HepG2 (cell line): ENCODE measurements around the gene ABCG5. TPM values are rescaled to one million over a fixed set of nuclear protein-coding genes. Genes with fewer than 3 reads are reported as not detected.

ENCODE experiments used
- ATAC-seq: fragments of 200-7000 bp; cut with Tn5 transposase; 3 replicates; pipeline ENCODE4 v1.9.1; 2020; ENCODE audit warnings: mild to moderate bottlenecking, moderate library complexity
- BruUV-seq: library from RNA; stranded (reverse); fragments of 400-500 nt; replicated peaks from 2 replicates; lab custom pipeline; 2021; lab: Mats Ljungman, UMichigan
- CTCF ChIA-PET: fragments of 300-600 bp; formaldehyde crosslinking; extraction: SDS; loops from one replicate; lab custom pipeline; 2021; ENCODE audit warnings: low total read pairs, inconsistent platforms, low intra/inter-chr PET ratio; lab: Yijun Ruan, JAX
- POLR2A ChIA-PET: fragments of 350-600 bp; sonication (Branson Sonifier 250); formaldehyde crosslinking; loops from one replicate; lab custom pipeline; 2020; ENCODE audit warnings: antibody characterized with exemption, inconsistent platforms; lab: Yijun Ruan, JAX
- DNase-seq: peaks from one replicate; pipeline ENCODE4 v3.0.0-alpha.2; 2015; ENCODE audit warnings: low spot score
- FAIRE-seq: peaks from 3 replicates; lab custom pipeline; 2011; peaks lifted over from hg19 to GRCh38; lab: Jason Lieb, UNC
- H2AFZ ChIP-seq: one replicate; pipeline ENCODE4 v1.6.1; 2011; ENCODE audit warnings: low read length, inconsistent platforms
- H3K27ac ChIP-seq: fragments of 300-600 bp; 3 replicates; pipeline ENCODE4 v1.8.0; 2011; ENCODE audit warnings: mixed run types, mild to moderate bottlenecking, mixed read lengths, low read length, inconsistent platforms; ENCODE audit not compliant: insufficient read depth; ENCODE audit errors: extremely low read length
- H3K27me3 ChIP-seq, 2 experiments: fragments of 200-600 bp in 1 of 2; 2 replicates in 1 of 2; 3 replicates in 1 of 2; pipeline versions ENCODE4 v1.6.0 to v1.8.0; 2011; ENCODE audit warnings: low read length in 2 of 2, mild to moderate bottlenecking in 2 of 2, moderate library complexity in 2 of 2, inconsistent platforms in 1 of 2; ENCODE audit not compliant: insufficient read depth in 2 of 2, control insufficient read depth in 1 of 2
- H3K36me3 ChIP-seq, 2 experiments: fragments of 200-600 bp in 1 of 2; replicated peaks in 1 of 2; 2 replicates in 1 of 2; 3 replicates in 1 of 2; pipeline versions ENCODE4 v1.5.1 to v1.8.0; 2011; ENCODE audit warnings: low read length in 2 of 2, inconsistent platforms in 1 of 2; ENCODE audit not compliant: insufficient read depth in 2 of 2, control insufficient read depth in 1 of 2
- H3K4me1 ChIP-seq: 2 replicates; pipeline ENCODE4 v1.5.1; 2012; ENCODE audit warnings: low read length, inconsistent platforms; ENCODE audit not compliant: insufficient read depth
- H3K4me2 ChIP-seq: 2 replicates; pipeline ENCODE4 v1.6.0; 2011; ENCODE audit warnings: low read depth, low read length, inconsistent platforms
- H3K4me3 ChIP-seq, 3 experiments: fragments of 200-600 bp in 1 of 3; sonication (generic), shearing (Covaris generic) in 1 of 3; replicated peaks in 1 of 3; 2 replicates each; pipeline ENCODE4 v1.5.1; 2011 to 2016; ENCODE audit warnings: low read length in 3 of 3, inconsistent platforms in 2 of 3, low read depth in 2 of 3, mild to moderate bottlenecking in 2 of 3, control low read depth in 1 of 3, mixed read lengths in 1 of 3; ENCODE audit not compliant: insufficient read depth in 1 of 3
- H3K79me2 ChIP-seq: one replicate; pipeline ENCODE4 v1.6.1; 2011; ENCODE audit warnings: low read length, inconsistent platforms; ENCODE audit not compliant: insufficient read depth
- H3K9ac ChIP-seq: 2 replicates; pipeline ENCODE4 v1.6.0; 2011; ENCODE audit warnings: mild to moderate bottlenecking, low read depth, low read length, inconsistent platforms; ENCODE audit not compliant: insufficient read depth
- H3K9me3 ChIP-seq: 2 replicates; pipeline ENCODE4 v1.5.1; 2012; ENCODE audit warnings: mild to moderate bottlenecking, low read length
- H4K20me1 ChIP-seq: 2 replicates; pipeline ENCODE4 v1.6.0; 2011; ENCODE audit warnings: inconsistent platforms, mild to moderate bottlenecking, low read length, moderate library complexity; ENCODE audit not compliant: insufficient read depth
- ETS1 ChIP-seq: sonication (generic); formaldehyde crosslinking; IDR thresholded peaks from 2 replicates; pipeline ENCODE4 v1.4.0; 2020; ENCODE audit warnings: missing genetic modification reagents
- FOXK1 ChIP-seq: sonication (generic); formaldehyde crosslinking; IDR thresholded peaks from 2 replicates; pipeline ENCODE4 v1.4.0; 2020; ENCODE audit warnings: low read depth, missing genetic modification reagents, borderline replicate concordance
- KLF11 ChIP-seq: IDR thresholded peaks from 2 replicates; pipeline ENCODE4 v1.6.1; 2016; ENCODE audit warnings: missing compliant biosample characterization
- NFE2L2 ChIP-seq: fragments of 150-350 bp; IDR thresholded peaks from 2 replicates; pipeline ENCODE4 v1.6.1; 2014; ENCODE audit warnings: low read length
- NFRKB ChIP-seq: fragments of 450-650 bp; IDR thresholded peaks from 2 replicates; pipeline ENCODE4 v1.6.1; 2017
- POLR2AphosphoS2 ChIP-seq: IDR thresholded peaks from 2 replicates; pipeline ENCODE4 v1.6.1; 2011; ENCODE audit warnings: low read depth, low read length, improper control_type of control experiment
- PTBP1 ChIP-seq: fragments of 200-400 bp; formaldehyde crosslinking; IDR thresholded peaks from 2 replicates; pipeline ENCODE4 v1.6.1; 2018; ENCODE audit warnings: low read length, low read depth; ENCODE audit not compliant: poor library complexity, severe bottlenecking
- RBM22 ChIP-seq: fragments of 200-400 bp; formaldehyde crosslinking; optimal IDR thresholded peaks from 2 replicates; pipeline ENCODE3; 2017; ENCODE audit warnings: mild to moderate bottlenecking, low read length, moderate library complexity
- SMAD3 ChIP-seq: sonication (generic); formaldehyde crosslinking; IDR thresholded peaks from 2 replicates; pipeline ENCODE4 v1.4.0; 2020; ENCODE audit warnings: missing genetic modification reagents
- ZBTB3 ChIP-seq: sonication (generic); formaldehyde crosslinking; IDR thresholded peaks from 2 replicates; pipeline ENCODE4 v1.4.0; 2020; ENCODE audit warnings: low read depth, mild to moderate bottlenecking, moderate library complexity, missing genetic modification reagents, borderline replicate concordance
- ZBTB49 ChIP-seq: sonication (generic); formaldehyde crosslinking; IDR thresholded peaks from 2 replicates; pipeline ENCODE4 v1.4.0; 2020; ENCODE audit warnings: missing genetic modification reagents, borderline replicate concordance
- ZNF256 ChIP-seq: sonication (generic); formaldehyde crosslinking; conservative IDR thresholded peaks from 2 replicates; pipeline ENCODE4 v1.4.0; 2020; ENCODE audit warnings: missing genetic modification reagents
- ZNF530 ChIP-seq: sonication (generic); formaldehyde crosslinking; IDR thresholded peaks from 2 replicates; pipeline ENCODE4 v1.5.0; 2020; ENCODE audit warnings: low read depth, mild to moderate bottlenecking, missing genetic modification reagents
- ZNF850 ChIP-seq: sonication (generic); formaldehyde crosslinking; conservative IDR thresholded peaks from 2 replicates; pipeline ENCODE4 v1.9.0; 2021; ENCODE audit warnings: mild to moderate bottlenecking, missing genetic modification reagents
- ZSCAN5A ChIP-seq: sonication (generic); formaldehyde crosslinking; IDR thresholded peaks from 2 replicates; pipeline ENCODE4 v1.8.0; 2022; ENCODE audit warnings: mild to moderate bottlenecking, missing genetic modification reagents, borderline replicate concordance
- WGBS: methylation state at CpG from one replicate; pipeline ENCODE4 v1.1.6; 2017; ENCODE audit warnings: low lambda C conversion rate; 5-methylcytosine and 5-hydroxymethylcytosine counted together
- in situ Hi-C: cut with HindIII; loops from 2 replicates; pipeline ENCODE4 v1.10.0; 2017; ENCODE audit warnings: low pct_unique_long_range_greater_than_20kb; ENCODE audit not compliant: extremely low pct_ligation_motif_present
- intact Hi-C: fragments of 100-400 bp; cut with micrococcal nuclease; formaldehyde crosslinking; loops from one replicate; pipeline ENCODE4 v1.10.0; 2022; ENCODE audit not compliant: unreplicated experiment
- polyA plus RNA-seq, 8 experiments: library from polyadenylated mRNA; depleted of rRNA in 3 of 8; stranded (reverse) in 7 of 8; unstranded in 1 of 8; fragments of >200 nt; fragmentation: Illumina TruSeq in 4 of 8; extraction: Trizol in 4 of 8; gene quantifications; 2 replicates each; pipeline versions ENCODE4 v1.2.1 to v1.2.3, GENCODE V29; 2011 to 2016; ENCODE audit warnings: low read depth in 4 of 8, missing spikeins in 1 of 8, mixed read lengths in 1 of 8; ENCODE audit not compliant: insufficient read depth in 1 of 8
- total RNA-seq, 5 experiments: library from RNA; depleted of rRNA; stranded (reverse); fragments of >200 nt; fragmentation: Illumina TruSeq; extraction: Trizol; gene quantifications; 2 replicates each; pipeline ENCODE4 v1.2.3, GENCODE V29; 2016; ENCODE audit warnings: low read depth in 1 of 5

Gene ABCG5
- total and polyA plus RNA-seq, 2 of the 13 experiments (the other 11 are each of a cell fraction or from before 2014, with no cell fraction given) = 15.1 to 39.0 TPM

DNA sequence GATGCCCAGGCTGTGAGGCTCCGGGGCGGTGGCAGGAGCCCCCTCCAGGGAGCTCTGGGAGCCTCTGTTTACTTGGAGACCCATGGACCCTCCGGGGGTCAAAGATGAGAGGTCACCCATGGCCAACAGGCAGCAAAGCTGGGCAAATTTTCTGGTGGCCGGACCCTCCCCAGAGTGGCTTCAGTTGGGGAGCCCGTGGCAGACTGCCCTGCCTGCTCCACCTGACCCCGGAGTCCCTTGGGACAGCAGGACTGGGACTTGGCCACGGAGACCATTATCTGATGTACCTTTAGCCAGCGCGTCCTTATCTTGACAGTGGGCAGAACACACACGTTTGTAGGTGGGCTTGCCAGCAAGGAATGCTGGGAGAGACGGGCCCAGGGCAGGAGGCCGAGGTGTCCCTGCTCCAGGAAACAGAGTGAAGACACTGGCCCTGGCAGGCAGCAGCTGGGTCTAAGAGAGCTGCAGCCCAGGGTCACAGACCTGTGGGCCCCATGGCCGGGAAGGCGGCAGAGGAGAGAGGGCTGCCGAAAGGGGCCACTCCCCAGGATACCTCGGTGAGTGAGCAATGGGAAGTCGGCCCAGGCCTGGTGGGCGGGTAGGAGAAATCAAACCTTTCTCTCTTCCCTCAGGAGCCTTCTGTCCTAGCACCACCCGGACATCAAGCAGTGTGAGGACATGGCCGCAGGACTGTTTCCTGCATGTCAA lies at the start of gene ABCG5, which contains the start of gene ABCG8 (continued):
- TF ChIP-seq ZBTB49 (CRISPR knock-in tag) (no peak), ZNF256 (CRISPR knock-in tag) (peak; percentile 83; the same call in 1 of the 2 replicates), NFRKB (no peak)

GRCh38 chr2:43887176-43887575 lies 48.5 kb upstream of the ABCG5 start:
- BruUV-seq = no TSS peak
- ChIA-PET CTCF (no interaction called here), POLR2A (no interaction called here)
- FAIRE-seq (no peak), DNase-seq (no peak), ATAC-seq (no peak)
- Histone ChIP-seq H3K36me3 (peaks cover 23 to 57% of the 10 kb centered on the region in 2 experiments), H3K27me3 (no peaks in the 10 kb centered on the region), H2AFZ (no peak overlapping the region), H3K9me3 (no peaks in the 10 kb centered on the region), H3K27ac (no peak overlapping the region), H3K4me1 (peaks cover 37% of the 10 kb centered on the region), H4K20me1 (no peaks in the 10 kb centered on the region), H3K4me3 (no peak overlapping the region), H3K9ac (no peak overlapping the region), H3K4me2 (no peak overlapping the region), H3K79me2 (no peaks in the 10 kb centered on the region)
- TF ChIP-seq ZNF850 (CRISPR knock-in tag) (no peak), ETS1 (CRISPR knock-in tag) (no peak), POLR2AphosphoS2 (0 out of 2 replicates have a peak, but pooled peaks have one; percentile 40), PTBP1 (no peak), NFE2L2 (no peak), ZSCAN5A (CRISPR knock-in tag) (no peak), ZNF530 (no peak), SMAD3 (CRISPR knock-in tag) (no peak), KLF11 (CRISPR knock-in tag) (no peak), FOXK1 (CRISPR knock-in tag) (no peak), ZBTB3 (CRISPR knock-in tag) (no peak), RBM22 (peak; percentile 78)
- intact Hi-C loops = no loop called here
- in situ Hi-C loops = no loop called here
- WGBS = 93% methylated on average over 7 of the region's 7 CpGs
